GM06990 (cell line): Measurements from ENCODE around the gene CLK3.

ENCODE experiments used
- DNase-seq: peaks from one replicate; pipeline ENCODE4 v3.0.0-alpha.2; 2011; ENCODE audit not compliant: insufficient read length; ENCODE audit errors: extremely low read depth
- H3K27me3 ChIP-seq: replicated peaks from 2 replicates; pipeline ENCODE4 v1.6.0; 2011; ENCODE audit warnings: low read length; ENCODE audit not compliant: control insufficient read depth, insufficient read depth
- H3K36me3 ChIP-seq: 2 replicates; pipeline ENCODE4 v1.5.1; 2011; ENCODE audit warnings: low read length; ENCODE audit not compliant: control insufficient read depth, insufficient read depth
- H3K4me3 ChIP-seq: replicated peaks from 2 replicates; pipeline ENCODE4 v1.5.1; 2011; ENCODE audit warnings: low read depth, mild to moderate bottlenecking, control low read depth, low read length
- TF ChIP-seq, protein P1 (sequence below): IDR thresholded peaks from 2 replicates; pipeline ENCODE4 v1.5.1; 2011; ENCODE audit warnings: low read length, control low read depth, mild to moderate bottlenecking, inconsistent platforms; ENCODE audit not compliant: insufficient read depth, poor library complexity, severe bottlenecking

CLK3 gene

DNA sequence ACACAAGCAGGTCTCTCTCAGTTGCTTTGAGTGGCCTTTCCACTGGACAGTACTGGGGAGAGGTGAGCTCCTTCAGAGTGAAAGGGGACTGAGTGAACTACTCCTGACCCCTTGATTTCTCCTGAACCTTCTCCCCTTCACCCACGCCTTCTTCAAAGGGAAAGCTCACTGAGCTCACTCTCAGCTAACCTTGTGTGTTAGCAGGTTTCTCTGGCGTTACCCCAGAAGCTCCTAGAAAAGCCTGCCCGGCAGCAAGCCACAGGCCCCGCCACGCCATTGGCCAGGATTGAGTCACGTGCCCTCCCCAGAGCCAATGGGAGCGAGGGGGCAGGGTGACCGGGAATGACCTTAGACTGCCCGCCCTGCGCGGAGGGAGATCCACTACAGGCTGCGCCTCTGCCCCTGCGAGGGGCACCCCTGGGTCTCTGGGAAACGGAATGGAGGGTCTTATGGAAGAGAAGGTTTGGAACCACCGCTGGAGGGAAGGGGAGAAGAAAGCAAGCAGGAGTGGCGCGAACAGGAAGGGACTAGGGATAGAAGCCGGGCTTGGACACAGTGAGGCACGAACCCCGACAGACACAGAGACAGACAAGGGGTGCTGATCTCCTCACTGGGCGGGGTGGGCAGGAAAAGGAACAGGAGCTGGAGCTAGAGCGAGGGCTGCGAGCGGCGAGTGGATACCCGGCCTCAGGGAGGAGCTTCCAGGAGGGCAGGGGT lies 17.4 kb upstream of the CLK3 start:
- DNase-seq = peak; percentile 87
- TF ChIP-seq, protein P1, sequence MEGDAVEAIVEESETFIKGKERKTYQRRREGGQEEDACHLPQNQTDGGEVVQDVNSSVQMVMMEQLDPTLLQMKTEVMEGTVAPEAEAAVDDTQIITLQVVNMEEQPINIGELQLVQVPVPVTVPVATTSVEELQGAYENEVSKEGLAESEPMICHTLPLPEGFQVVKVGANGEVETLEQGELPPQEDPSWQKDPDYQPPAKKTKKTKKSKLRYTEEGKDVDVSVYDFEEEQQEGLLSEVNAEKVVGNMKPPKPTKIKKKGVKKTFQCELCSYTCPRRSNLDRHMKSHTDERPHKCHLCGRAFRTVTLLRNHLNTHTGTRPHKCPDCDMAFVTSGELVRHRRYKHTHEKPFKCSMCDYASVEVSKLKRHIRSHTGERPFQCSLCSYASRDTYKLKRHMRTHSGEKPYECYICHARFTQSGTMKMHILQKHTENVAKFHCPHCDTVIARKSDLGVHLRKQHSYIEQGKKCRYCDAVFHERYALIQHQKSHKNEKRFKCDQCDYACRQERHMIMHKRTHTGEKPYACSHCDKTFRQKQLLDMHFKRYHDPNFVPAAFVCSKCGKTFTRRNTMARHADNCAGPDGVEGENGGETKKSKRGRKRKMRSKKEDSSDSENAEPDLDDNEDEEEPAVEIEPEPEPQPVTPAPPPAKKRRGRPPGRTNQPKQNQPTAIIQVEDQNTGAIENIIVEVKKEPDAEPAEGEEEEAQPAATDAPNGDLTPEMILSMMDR = no peak
- Histone ChIP-seq H3K4me3 (peak overlapping the region; percentile 59), H3K36me3 (peaks cover 13% of the 10 kb centered on the region), H3K27me3 (no peaks in the 10 kb centered on the region)

DNA sequence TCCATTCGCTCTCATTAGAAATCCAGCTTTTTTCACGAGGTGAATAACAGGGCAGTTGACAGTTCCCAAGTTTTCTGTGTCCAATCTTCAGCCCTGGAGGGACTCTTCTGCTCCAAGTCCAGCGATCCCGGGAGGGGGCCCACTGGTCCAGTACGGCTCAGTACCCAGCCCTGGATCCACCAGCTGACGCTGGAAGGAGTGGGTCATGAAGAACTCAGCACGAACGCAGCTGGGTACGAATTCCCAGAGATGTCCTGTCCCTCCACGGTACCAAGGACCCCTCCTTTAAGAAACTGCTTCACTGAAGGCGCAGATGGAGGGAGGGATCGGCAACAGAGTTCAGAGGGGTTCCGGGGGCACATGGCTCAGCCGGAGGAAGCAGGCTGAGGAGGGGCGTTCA lies 16.5 kb upstream of the CLK3 start:
- H3K27me3 ChIP-seq = no peaks in the 10 kb centered on the region
- no peak for DNase-seq
- H3K36me3 ChIP-seq = peaks cover 11% of the 10 kb centered on the region
- TF ChIP-seq, protein P1 = no peak
- H3K4me3 ChIP-seq = peak overlapping the region; percentile 59; the same call in 1 of the 2 replicates

DNA sequence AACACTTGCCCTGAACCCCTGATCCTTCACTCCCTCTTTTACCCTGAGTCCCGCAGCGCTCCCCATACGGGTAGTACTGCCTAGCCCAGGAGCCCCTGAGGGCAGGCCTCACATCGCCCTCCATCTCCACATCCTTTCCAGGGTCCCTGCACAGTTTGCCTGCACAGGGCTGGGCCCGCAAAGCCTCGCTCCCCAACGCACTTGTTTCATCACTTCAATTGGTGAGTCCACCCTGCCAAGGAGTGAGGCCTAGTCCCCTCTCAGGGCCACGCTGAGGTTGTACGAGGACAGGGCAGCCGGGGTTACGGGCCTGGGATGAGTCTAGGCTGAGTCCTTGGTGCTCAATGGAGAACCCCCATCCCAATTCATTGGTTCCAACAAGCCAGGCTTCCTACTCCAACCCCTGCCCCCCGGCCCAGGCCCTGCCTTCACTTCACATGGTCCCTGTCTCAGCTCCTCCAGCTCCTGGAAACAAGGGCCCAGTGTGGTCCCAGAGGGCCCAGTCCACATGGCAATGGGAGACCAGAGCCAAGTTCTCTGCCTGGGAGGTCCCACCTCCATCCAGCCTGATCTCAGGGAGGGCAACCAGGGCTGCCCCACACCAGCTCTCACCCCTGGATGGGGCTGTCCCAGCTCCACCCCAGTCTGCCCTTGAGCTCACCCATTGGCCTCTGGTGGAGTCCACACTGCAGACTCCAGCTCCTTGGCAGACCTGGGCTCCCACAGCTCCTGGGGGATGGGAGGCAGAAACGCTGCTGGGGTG lies 12.4 kb upstream of the CLK3 start:
- DNase-seq = no peak
- TF ChIP-seq, protein P1 = no peak
- H3K4me3 ChIP-seq = no peak overlapping the region
- H3K36me3 ChIP-seq = peaks cover 3% of the 10 kb centered on the region
- no peaks in the 10 kb centered on the region for H3K27me3 ChIP-seq

DNA sequence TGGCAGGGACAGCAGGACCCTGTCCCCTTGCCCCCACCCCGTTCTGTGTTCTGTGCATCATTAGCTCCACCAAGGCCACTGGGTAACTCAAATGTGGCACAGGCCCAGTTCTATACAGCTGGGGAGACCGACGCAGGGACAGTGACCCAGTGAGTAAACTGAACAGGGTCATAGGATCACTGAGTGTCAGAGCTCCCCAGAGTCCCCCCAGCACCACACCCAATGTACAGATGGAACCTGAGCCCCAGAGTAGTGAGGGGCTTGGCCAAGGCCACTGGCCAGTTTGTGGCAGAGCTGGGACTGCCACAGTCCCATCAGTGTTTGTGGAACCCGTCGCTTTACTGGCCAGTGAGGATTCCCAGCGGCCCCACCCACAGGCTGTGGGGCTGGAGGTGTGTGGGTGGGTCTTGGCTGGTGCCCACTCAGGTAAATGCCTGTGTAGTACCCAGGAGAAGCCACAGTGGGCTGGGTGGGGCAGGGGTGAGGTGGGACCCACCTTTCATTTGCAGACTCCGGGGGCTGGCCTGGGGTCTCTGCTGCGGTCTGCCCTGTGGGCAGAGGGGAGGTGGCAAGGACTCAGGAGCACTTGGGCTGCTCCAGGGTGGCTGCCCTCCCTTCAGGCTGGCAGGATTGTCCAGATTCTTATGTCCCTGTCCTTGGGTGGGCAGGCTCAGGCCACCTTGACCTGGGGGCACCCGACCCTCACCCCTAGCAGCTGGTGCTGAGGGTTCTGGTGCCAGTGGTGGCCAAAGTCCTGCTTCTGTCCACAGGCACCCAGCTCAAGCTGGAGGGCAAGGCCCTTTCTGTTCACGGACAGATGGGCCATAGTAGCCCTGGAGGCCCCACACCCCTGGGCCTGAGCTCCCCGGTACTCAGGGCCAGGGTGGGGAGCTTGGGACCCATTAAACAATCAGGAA lies 11.6 kb upstream of the CLK3 start:
- no peak for DNase-seq
- no peak overlapping the region for H3K4me3 ChIP-seq
- peaks cover 3% of the 10 kb centered on the region for H3K36me3 ChIP-seq
- TF ChIP-seq, protein P1 = no peak
- H3K27me3 ChIP-seq = no peaks in the 10 kb centered on the region

DNA sequence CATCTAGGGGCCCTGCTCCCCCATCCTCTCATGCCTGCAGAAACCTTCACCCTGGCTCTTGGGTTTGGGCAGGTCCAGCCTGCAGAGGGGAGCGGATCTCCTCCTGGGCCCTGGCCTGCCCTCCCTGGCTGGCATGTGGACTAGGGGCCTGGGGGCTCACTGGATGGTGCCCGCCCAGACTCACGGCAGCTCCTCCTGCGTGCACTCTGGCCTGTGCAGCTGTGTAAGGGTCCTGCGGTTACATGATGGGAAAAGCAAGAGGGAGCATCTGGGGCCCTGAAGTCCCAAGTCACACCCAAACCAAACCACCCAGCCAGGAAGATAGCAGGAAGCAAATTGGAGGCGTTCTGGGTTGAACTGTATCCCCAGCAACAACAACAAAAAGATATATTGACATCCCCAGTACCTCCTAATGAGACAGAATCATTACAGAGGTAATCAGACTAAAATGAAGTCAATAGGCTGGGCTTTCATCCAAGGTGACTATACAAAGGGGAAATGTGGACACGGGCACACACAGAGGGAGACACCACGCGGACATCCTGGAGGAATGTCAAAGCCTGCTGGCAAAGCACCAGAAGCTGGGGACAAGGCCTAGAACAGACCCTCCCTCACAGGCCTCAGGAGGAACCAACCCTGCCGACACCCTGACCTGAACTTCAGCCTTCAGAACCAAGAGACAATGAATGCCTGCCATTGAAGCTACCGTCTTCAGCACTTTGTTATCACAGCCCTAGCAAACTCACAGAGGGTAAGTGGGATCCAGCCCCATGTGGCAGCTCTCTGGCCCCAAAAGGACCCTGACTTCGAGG lies 10.4 kb upstream of the CLK3 start:
- no peaks in the 10 kb centered on the region; the same call in 1 of the 2 replicates for H3K36me3 ChIP-seq
- H3K4me3 ChIP-seq = no peak overlapping the region
- TF ChIP-seq, protein P1 = no peak
- DNase-seq = no peak
- H3K27me3 ChIP-seq = no peaks in the 10 kb centered on the region
